Ascending aorta (tissue), 2 donors: ENCODE results near the gene ARHGEF4. TPM values are rescaled to one million over a fixed set of nuclear protein-coding genes. Genes with fewer than 3 reads are reported as not detected.
"Not testable (repeated sequence)": the region's sequence is repeated elsewhere in the genome, so short reads cannot be mapped to it uniquely, and the experiment has no call there.

Experiments
- DNase-seq, 2 donors: peaks; one replicate each; pipeline ENCODE4 v3.0.0-alpha.2; 2019; ENCODE audit warnings: low spot score in 2 of 2
- H3K27ac ChIP-seq, 2 donors: fragments of 200-600 bp; sonication (generic); one replicate each; pipeline ENCODE4 v1.5.1; 2016 to 2017; ENCODE audit warnings: mild to moderate bottlenecking in 1 of 2
- H3K27me3 ChIP-seq: fragments of 200-600 bp; sonication (generic); one replicate; pipeline ENCODE4 v1.5.1; 2017
- H3K36me3 ChIP-seq, 2 donors: fragments of 200-600 bp; sonication (generic); one replicate each; pipeline ENCODE4 v1.5.1; 2016
- H3K4me1 ChIP-seq, 2 donors: fragments of 200-600 bp; sonication (generic); one replicate each; pipeline ENCODE4 v1.5.1; 2016 to 2017; ENCODE audit warnings: mild to moderate bottlenecking in 1 of 2
- H3K4me3 ChIP-seq, 2 donors: fragments of 200-600 bp; sonication (generic); one replicate each; pipeline ENCODE4 v1.5.1; 2016 to 2017; ENCODE audit warnings: mild to moderate bottlenecking in 1 of 2
- H3K9me3 ChIP-seq, 2 donors: fragments of 200-600 bp; sonication (generic); one replicate each; pipeline ENCODE4 v1.5.1; 2016
- intact Hi-C: fragments of 100-400 bp; cut with DNase I; formaldehyde crosslinking; loops from one replicate; pipeline ENCODE4 v1.15.1; 2023
- total RNA-seq: library from RNA; depleted of rRNA; stranded (reverse); fragments of >200 nt; gene quantifications from one replicate; pipeline ENCODE4 v1.1.0, GENCODE V29; 2016
- TF ChIP-seq, protein P1 (sequence below), 3 experiments: fragments of 200-600 bp in 2 of 3; fragments of 450-650 bp in 1 of 3; sonication (generic) in 2 of 3; IDR thresholded peaks; one replicate each; pipeline ENCODE4 v1.5.1; 2016 to 2019; ENCODE audit warnings: antibody characterized with exemption in 3 of 3, mild to moderate bottlenecking in 1 of 3, moderate library complexity in 1 of 3

Gene ARHGEF4
- total RNA-seq, 1 donor from 2014 or later: 9.6 TPM

DNA sequence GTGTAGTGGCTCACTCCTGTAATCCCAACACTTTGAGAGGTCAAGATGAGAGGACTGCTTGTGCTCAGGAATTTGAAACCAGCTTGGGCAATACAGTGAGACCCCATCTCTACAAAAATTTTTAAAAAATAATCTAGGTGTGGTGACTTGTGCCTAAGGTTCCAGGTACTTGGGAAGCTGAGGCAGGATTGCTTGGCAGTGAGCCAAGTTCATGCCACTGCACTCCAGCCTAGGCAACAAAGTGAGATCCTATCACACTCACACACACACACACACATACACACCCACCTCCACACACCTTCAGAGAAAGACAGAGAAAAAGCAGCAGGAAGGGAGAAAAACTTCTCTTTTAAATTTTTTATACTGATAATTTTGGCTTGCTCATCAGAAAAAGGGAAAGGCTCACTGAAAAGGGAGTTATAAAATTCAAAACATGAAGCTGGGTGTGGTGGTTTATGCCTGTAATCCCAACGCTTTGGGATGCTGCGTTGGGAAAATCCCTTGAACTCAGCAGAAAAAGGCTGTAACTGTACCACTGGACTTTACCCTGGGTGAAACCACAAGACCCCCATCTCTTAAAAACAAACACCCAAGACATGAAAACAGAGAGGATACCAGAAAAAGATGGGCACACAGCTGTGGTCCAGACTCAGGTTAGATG is 230.9 kb downstream of the ARHGEF4 start:
- intact Hi-C loops: no loop called here
- no peaks in the 10 kb centered on the region for H3K9me3 ChIP-seq
- peaks cover 20 to 47% of the 10 kb centered on the region in 2 donors for H3K36me3 ChIP-seq
- TF ChIP-seq, protein P1, sequence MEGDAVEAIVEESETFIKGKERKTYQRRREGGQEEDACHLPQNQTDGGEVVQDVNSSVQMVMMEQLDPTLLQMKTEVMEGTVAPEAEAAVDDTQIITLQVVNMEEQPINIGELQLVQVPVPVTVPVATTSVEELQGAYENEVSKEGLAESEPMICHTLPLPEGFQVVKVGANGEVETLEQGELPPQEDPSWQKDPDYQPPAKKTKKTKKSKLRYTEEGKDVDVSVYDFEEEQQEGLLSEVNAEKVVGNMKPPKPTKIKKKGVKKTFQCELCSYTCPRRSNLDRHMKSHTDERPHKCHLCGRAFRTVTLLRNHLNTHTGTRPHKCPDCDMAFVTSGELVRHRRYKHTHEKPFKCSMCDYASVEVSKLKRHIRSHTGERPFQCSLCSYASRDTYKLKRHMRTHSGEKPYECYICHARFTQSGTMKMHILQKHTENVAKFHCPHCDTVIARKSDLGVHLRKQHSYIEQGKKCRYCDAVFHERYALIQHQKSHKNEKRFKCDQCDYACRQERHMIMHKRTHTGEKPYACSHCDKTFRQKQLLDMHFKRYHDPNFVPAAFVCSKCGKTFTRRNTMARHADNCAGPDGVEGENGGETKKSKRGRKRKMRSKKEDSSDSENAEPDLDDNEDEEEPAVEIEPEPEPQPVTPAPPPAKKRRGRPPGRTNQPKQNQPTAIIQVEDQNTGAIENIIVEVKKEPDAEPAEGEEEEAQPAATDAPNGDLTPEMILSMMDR (IDR thresholded peaks at IDR 0.05): no peak
- DNase-seq: no peak
- H3K27ac ChIP-seq: no peak overlapping the region
- H3K4me1 ChIP-seq: peaks cover 0 to 3% of the 10 kb centered on the region in 2 donors
- H3K27me3 ChIP-seq: no peaks in the 10 kb centered on the region
- no peak overlapping the region for H3K4me3 ChIP-seq

DNA sequence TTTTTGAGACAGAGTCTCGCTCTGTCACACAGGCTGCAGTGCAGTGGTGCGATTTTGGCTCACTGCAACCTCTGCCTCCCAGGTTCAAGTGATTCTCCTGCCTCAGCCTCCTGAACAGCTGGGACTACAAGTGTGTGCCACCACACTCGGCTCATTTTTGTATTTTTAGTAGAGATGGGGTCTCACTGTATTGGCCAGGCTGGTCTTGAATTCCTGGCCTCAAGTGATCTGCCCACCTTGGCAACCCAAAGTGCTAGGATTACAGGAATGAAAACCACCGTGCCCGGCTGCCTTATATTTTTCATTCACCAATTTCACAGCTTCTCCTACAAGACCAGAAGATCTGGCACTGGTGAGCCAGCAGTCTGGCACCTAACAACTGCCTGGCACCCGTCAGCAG is 231.5 kb downstream of the ARHGEF4 start:
- H3K4me1 ChIP-seq, H3K9me3 ChIP-seq, H3K27me3 ChIP-seq, H3K4me3 ChIP-seq, H3K27ac ChIP-seq, DNase-seq, intact Hi-C loops: not testable (repeated sequence)
- H3K36me3 ChIP-seq: peaks cover 20 to 45% of the 10 kb centered on the region in 2 donors

DNA sequence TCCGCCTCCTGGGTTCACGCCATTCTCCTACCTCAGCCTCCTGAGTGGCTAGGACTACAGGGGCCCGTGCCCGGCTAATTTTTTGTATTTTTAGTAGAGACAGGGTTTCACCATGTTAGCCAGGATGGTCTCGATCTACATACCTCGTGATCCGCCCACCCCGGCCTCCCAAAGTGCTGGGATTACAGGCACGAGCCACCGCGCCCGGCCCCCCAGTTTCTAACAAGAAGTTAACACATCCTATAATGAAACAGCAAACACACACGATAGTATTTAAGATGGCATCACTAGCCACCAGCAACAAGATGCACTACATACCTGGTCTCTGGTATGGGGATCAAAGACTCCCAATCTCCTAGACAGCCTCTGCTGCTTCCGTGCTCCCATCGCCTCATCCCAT is 238.9 kb downstream of the ARHGEF4 start:
- H3K9me3 ChIP-seq, H3K27me3 ChIP-seq, DNase-seq, H3K4me1 ChIP-seq, H3K4me3 ChIP-seq, H3K27ac ChIP-seq, intact Hi-C loops: not testable (repeated sequence)
- H3K36me3 ChIP-seq: peaks cover 39 to 69% of the 10 kb centered on the region in 2 donors

DNA sequence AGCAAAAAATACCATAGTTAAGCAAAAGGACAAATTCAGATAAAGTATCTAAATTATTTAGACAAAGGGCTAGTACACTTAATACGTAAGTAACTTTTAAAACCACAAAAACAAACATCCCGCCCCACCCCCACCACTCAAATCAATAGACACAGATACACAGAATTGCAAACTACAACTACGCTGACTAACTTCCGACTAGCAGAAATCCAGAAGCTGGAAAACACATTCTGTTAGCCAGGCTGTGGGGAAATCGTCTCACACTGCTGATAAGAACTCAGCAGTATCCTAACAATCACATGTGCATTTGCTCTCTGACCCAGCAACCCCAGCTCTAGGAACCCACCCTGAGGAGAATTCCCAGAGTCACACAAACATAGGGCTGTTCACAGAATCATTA is 240.0 kb downstream of the ARHGEF4 start:
- Histone ChIP-seq H3K4me1 (no peaks in the 10 kb centered on the region), H3K4me3 (no peak overlapping the region), H3K9me3 (no peaks in the 10 kb centered on the region), H3K27ac (no peak overlapping the region), H3K36me3 (peaks cover 44 to 69% of the 10 kb centered on the region in 2 donors), H3K27me3 (no peaks in the 10 kb centered on the region)
- DNase-seq: no peak
- TF ChIP-seq, protein P1 (IDR thresholded peaks at IDR 0.05): no peak
- intact Hi-C loops: no loop called here

DNA sequence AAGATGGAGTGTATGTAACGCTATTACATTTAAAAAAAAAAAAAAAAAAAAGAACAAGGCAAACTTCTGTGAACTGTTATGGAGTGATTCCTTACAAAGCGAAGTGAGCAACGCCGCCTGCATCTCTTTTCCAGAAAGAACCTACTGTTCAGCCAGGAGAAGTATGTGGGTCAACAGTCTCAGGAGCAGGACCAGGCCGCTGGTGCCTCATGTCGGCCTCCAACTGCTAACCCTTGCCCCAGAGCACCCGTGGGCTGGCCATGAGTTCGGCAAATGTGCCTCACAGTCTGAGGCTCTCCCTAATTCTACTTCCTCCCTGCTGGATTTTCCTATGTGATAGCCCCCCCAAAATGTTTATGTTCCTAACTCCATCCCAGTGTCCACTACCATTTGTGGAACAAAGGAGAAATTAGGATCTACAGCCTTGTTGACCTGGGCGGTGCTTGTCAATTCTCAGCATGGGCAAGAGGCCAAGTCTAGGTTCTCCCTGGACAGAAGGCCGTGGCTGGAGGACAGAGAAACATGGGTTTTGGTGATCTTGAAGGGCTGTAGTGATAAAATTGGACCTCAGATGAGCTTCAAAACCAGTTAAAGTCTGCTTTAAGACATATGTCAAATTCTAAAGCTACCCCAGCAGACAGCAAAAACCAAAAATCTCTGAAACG is 240.6 kb downstream of the ARHGEF4 start:
- TF ChIP-seq, protein P1 (IDR thresholded peaks at IDR 0.05): no peak
- no peaks in the 10 kb centered on the region for H3K9me3 ChIP-seq
- H3K36me3 ChIP-seq: peaks cover 46 to 69% of the 10 kb centered on the region in 2 donors
- H3K27me3 ChIP-seq: no peaks in the 10 kb centered on the region
- no peak overlapping the region for H3K4me3 ChIP-seq
- H3K27ac ChIP-seq: no peak overlapping the region
- intact Hi-C loops: no loop called here
- no peak for DNase-seq
- H3K4me1 ChIP-seq: no peaks in the 10 kb centered on the region

DNA sequence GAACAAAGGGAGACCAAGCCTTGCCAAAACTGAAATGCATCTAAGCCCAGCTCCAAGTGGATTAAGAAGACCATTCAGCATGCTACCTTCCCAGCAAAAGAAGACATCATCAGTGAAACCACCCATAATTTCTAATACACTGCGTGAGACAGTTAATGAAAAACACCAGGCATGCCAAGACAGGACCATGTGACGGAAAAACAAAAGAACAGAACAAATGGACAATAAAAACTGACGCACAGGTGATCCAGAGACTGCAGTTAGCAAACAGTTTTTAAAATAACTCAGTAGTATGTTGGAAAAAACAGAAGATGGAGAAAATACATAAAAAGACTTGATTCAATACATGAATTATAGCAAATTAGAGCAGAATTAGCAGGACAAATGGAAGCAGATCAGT is 241.3 kb downstream of the ARHGEF4 start:
- Histone ChIP-seq H3K4me3 (no peak overlapping the region), H3K4me1 (no peaks in the 10 kb centered on the region), H3K27me3 (no peaks in the 10 kb centered on the region), H3K36me3 (peaks cover 46 to 68% of the 10 kb centered on the region in 2 donors), H3K27ac (no peak overlapping the region), H3K9me3 (no peaks in the 10 kb centered on the region)
- intact Hi-C loops: no loop called here
- TF ChIP-seq, protein P1 (IDR thresholded peaks at IDR 0.05): no peak
- no peak for DNase-seq

DNA sequence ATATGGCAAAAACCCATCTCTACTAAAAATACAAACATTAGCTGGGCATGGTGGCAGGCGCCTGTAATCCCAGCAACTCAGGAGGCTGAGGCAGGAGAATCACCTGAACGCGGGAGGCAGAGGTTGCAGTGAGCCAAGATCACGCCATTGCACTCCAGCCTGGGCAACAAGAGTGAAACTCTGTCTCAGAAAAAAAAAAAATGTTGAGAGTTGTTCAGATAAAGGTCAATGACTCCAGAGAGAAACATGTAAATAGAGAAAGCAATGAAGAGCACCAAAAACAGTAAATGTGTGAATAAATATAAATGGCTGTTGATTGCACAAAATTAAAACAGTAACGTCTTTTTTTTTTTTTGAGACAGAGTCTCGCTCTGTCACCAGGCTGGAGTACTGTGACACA is 243.2 kb downstream of the ARHGEF4 start:
- H3K9me3 ChIP-seq, H3K4me1 ChIP-seq, H3K27me3 ChIP-seq, H3K27ac ChIP-seq, H3K4me3 ChIP-seq, intact Hi-C loops, DNase-seq: not testable (repeated sequence)
- peaks cover 46 to 64% of the 10 kb centered on the region in 2 donors for H3K36me3 ChIP-seq
